ENCODE data around the gene PARVG. TPM values are rescaled to one million over a fixed set of nuclear protein-coding genes. Genes with fewer than 3 reads are reported as not detected.

Gene PARVG
- total and polyA plus RNA-seq, 2 of the 8 experiments (the other 6 are each of a cell fraction or from before 2014, with no cell fraction given), result 0.37 to 1.5 TPM

- no peak overlapping the region for H2BK20ac ChIP-seq (ENCODE audit: low read length)
- POLR2A ChIA-PET (ENCODE audit: partially characterized antibody), result no interaction called here
- H3K4ac ChIP-seq (replicated peaks; ENCODE audit: insufficient read length, low read depth, low read length), result no peak overlapping the region
- TF ChIP-seq SUZ12 (IDR thresholded peaks at IDR 0.05; ENCODE audit: low read length), result no peak
- TF ChIP-seq RNF2 (IDR thresholded peaks at IDR 0.05; ENCODE audit: borderline replicate concordance, low read depth, low read length, missing control alignments, poor library complexity, severe bottlenecking), result no peak
- no peak for TF ChIP-seq GABPA (IDR thresholded peaks at IDR 0.05; ENCODE audit: borderline replicate concordance, insufficient read depth, low read length)
- no peak for TF ChIP-seq SIX5 (IDR thresholded peaks at IDR 0.05; ENCODE audit: low read depth, low read length)
- TF ChIP-seq TCF12 (IDR thresholded peaks at IDR 0.05; ENCODE audit: low read depth, low read length), result no peak
- no peak for TF ChIP-seq JUN (IDR thresholded peaks at IDR 0.05; ENCODE audit: low read depth, low read length)
- TF ChIP-seq RFX5 (IDR thresholded peaks at IDR 0.05; ENCODE audit: borderline replicate concordance, low read depth, low read length), result no peak
- no peak for TF ChIP-seq ZNF274 (IDR thresholded peaks at IDR 0.05; ENCODE audit: borderline replicate concordance, extremely low read depth, low read length)
- TF ChIP-seq, protein P1, sequence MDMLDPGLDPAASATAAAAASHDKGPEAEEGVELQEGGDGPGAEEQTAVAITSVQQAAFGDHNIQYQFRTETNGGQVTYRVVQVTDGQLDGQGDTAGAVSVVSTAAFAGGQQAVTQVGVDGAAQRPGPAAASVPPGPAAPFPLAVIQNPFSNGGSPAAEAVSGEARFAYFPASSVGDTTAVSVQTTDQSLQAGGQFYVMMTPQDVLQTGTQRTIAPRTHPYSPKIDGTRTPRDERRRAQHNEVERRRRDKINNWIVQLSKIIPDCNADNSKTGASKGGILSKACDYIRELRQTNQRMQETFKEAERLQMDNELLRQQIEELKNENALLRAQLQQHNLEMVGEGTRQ (IDR thresholded peaks at IDR 0.05; ENCODE audit: low read length), result no peak
- no peak for TF ChIP-seq JUND (IDR thresholded peaks at IDR 0.05; ENCODE audit: low read length)
- no peak for TF ChIP-seq CTBP2 (IDR thresholded peaks at IDR 0.05; ENCODE audit: borderline replicate concordance, insufficient read depth, insufficient read length, low read length)
- no peak for TF ChIP-seq SP1 (IDR thresholded peaks at IDR 0.05; ENCODE audit: low read depth, low read length)
- H3K9ac ChIP-seq (replicated peaks in 1 of 4; ENCODE audit: extremely low read depth in 1 of 4, low read depth in 3 of 4, low read length in 3 of 4), result no peak overlapping the region
- peaks cover 0 to 5% (median 0%) of the 10 kb centered on the region in 4 experiments; a peak in 4 of 7 replicates for H3K4me1 ChIP-seq (replicated peaks in 1 of 4; ENCODE audit: control insufficient read depth in 3 of 4, insufficient read depth in 4 of 4, low read length in 3 of 4)
- no peak overlapping the region for H2AK5ac ChIP-seq (ENCODE audit: low read depth, low read length)
- H3K23ac ChIP-seq (ENCODE audit: insufficient read length), result no peak overlapping the region
- H3K36me3 ChIP-seq (ENCODE audit: control insufficient read depth in 2 of 4, insufficient read depth in 4 of 4, low read length in 3 of 4), result no peaks in the 10 kb centered on the region
- peaks cover 5% of the 10 kb centered on the region; the same call in 1 of the 2 replicates for H3K23me2 ChIP-seq (ENCODE audit: low read depth, low read length)
- H3K14ac ChIP-seq (ENCODE audit: insufficient read length), result no peak overlapping the region
- H4K91ac ChIP-seq (replicated peaks; ENCODE audit: insufficient read length, low read length), result no peak overlapping the region
- CTCF ChIA-PET (ENCODE audit: partially characterized antibody), result no interaction called here
- no peak overlapping the region for H4K5ac ChIP-seq (ENCODE audit: insufficient read length, low read depth, low read length)
- no peak overlapping the region; the same call in 1 of the 2 replicates for H4K8ac ChIP-seq (ENCODE audit: extremely low read depth, insufficient read depth, low read length)
- no peak overlapping the region for H3K56ac ChIP-seq (replicated peaks; ENCODE audit: insufficient read length, low read depth, low read length)
- H2AFZ ChIP-seq (ENCODE audit: low read length), result no peak overlapping the region
- WGBS, 2 experiments (ENCODE audit: extremely low coverage in 1 of 2, insufficient coverage in 1 of 2, insufficient read length in 1 of 2, insufficient replicate concordance in 2 of 2, low coverage in 1 of 2, low lambda C conversion rate in 2 of 2, missing lambda C conversion rate in 1 of 2), result 84% methylated on average over 5 of the region's 5 CpGs; no CpG with 5 or more reads in 1 of the 2 experiments
- H2BK120ac ChIP-seq (replicated peaks; ENCODE audit: low read depth, low read length), result no peak overlapping the region
- no peak overlapping the region for H3K18ac ChIP-seq (ENCODE audit: extremely low read depth, low read length)
- no peak overlapping the region for H3K4me3 ChIP-seq (ENCODE audit: extremely low read depth in 1 of 4, insufficient read depth in 2 of 4, low read depth in 3 of 4, low read length in 4 of 4)
- no peaks in the 10 kb centered on the region for H4K20me1 ChIP-seq (replicated peaks in 1 of 2; ENCODE audit: control insufficient read depth in 1 of 2, insufficient read depth in 2 of 2, low read length in 2 of 2)
- no peak overlapping the region for H2BK12ac ChIP-seq (ENCODE audit: low read depth, low read length)
- H3K79me1 ChIP-seq (ENCODE audit: low read depth, low read length), result no peaks in the 10 kb centered on the region
- no peak overlapping the region for H3K27ac ChIP-seq (ENCODE audit: low read depth, low read length)
- H3K9me3 ChIP-seq (ENCODE audit: insufficient read depth in 2 of 2, low read depth in 1 of 2, low read length in 1 of 2), result no peaks in the 10 kb centered on the region
- no peaks in the 10 kb centered on the region for H3K27me3 ChIP-seq (replicated peaks in 1 of 4; ENCODE audit: control insufficient read depth in 3 of 4, extremely low read depth in 1 of 4, insufficient read depth in 3 of 4, low read length in 3 of 4)
- no peak overlapping the region for H2BK15ac ChIP-seq (ENCODE audit: low read length)
- H3K4me2 ChIP-seq (ENCODE audit: insufficient read depth in 1 of 2, low read depth in 2 of 2, low read length in 2 of 2), result no peak overlapping the region
- FAIRE-seq (no peak), DNase-seq (ENCODE audit: low read depth in 1 of 2, low spot score in 2 of 2) (no peak)
- H2BK5ac ChIP-seq (ENCODE audit: low read depth, low read length), result no peak overlapping the region
- H3K79me2 ChIP-seq (ENCODE audit: control insufficient read depth in 1 of 2, insufficient read depth in 2 of 2, low read length in 2 of 2), result no peaks in the 10 kb centered on the region
Observed at GRCh38 chr22:44199866-44200265, 19.1 kb downstream of the PARVG start.
